ENCODE data around the gene UHRF2. TPM values are rescaled to one million over a fixed set of nuclear protein-coding genes. Genes with fewer than 3 reads are reported as not detected.

UHRF2 gene
- total and polyA plus RNA-seq, 2 donors from 2014 or later: 14.2 to 45.1 TPM

DNA sequence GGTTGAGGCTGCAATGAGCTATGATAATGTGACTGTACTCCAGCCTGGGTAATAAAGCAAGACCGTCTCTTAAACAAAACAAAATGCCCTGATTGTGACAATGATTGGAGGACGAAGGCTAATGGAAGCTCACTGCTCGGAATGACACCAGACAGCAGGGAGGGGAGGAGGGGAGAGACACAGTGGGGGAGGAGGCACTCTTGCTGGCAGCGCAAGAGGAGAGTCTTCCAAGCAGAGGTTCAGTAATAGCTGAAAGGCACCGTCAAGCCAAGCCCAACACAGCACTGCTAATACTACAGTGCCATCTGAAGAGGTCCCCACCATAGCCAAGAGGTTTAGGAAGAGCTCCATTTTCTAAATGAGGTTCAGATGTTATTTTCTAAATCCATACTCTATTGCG is 130.2 kb downstream of the UHRF2 start:
- TF ChIP-seq, protein P1, sequence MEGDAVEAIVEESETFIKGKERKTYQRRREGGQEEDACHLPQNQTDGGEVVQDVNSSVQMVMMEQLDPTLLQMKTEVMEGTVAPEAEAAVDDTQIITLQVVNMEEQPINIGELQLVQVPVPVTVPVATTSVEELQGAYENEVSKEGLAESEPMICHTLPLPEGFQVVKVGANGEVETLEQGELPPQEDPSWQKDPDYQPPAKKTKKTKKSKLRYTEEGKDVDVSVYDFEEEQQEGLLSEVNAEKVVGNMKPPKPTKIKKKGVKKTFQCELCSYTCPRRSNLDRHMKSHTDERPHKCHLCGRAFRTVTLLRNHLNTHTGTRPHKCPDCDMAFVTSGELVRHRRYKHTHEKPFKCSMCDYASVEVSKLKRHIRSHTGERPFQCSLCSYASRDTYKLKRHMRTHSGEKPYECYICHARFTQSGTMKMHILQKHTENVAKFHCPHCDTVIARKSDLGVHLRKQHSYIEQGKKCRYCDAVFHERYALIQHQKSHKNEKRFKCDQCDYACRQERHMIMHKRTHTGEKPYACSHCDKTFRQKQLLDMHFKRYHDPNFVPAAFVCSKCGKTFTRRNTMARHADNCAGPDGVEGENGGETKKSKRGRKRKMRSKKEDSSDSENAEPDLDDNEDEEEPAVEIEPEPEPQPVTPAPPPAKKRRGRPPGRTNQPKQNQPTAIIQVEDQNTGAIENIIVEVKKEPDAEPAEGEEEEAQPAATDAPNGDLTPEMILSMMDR (IDR thresholded peaks at IDR 0.05; ENCODE audit: borderline replicate concordance, extremely low read depth, insufficient read depth): no peak
- no peak for FAIRE-seq
- Histone ChIP-seq H3K4me1 (ENCODE audit: control insufficient read depth in 2 of 3, insufficient read depth in 2 of 3, low read depth in 1 of 3, low read length in 3 of 3) (no peaks in the 10 kb centered on the region), H3K4me3 (ENCODE audit: low read length in 3 of 3) (no peak overlapping the region), H3K27me3 (ENCODE audit: control insufficient read depth, insufficient read depth, low read length) (no peaks in the 10 kb centered on the region), H3K9ac (ENCODE audit: low read length in 3 of 3) (no peak overlapping the region), H3K9me3 (ENCODE audit: control insufficient read depth in 2 of 3, insufficient read depth in 1 of 3, low read length in 3 of 3) (no peaks in the 10 kb centered on the region), H3K27ac (ENCODE audit: low read depth in 2 of 2, low read length in 2 of 2) (no peak overlapping the region), H3K36me3 (ENCODE audit: control insufficient read depth in 2 of 3, insufficient read depth in 3 of 3, low read length in 3 of 3) (peaks cover 0 to 24% (median 2%) of the 10 kb centered on the region in 3 donors)
- intact Hi-C loops (cut with DNase I): no loop called here
- peak in 1 of 5 donors; percentile 14 for DNase-seq

DNA sequence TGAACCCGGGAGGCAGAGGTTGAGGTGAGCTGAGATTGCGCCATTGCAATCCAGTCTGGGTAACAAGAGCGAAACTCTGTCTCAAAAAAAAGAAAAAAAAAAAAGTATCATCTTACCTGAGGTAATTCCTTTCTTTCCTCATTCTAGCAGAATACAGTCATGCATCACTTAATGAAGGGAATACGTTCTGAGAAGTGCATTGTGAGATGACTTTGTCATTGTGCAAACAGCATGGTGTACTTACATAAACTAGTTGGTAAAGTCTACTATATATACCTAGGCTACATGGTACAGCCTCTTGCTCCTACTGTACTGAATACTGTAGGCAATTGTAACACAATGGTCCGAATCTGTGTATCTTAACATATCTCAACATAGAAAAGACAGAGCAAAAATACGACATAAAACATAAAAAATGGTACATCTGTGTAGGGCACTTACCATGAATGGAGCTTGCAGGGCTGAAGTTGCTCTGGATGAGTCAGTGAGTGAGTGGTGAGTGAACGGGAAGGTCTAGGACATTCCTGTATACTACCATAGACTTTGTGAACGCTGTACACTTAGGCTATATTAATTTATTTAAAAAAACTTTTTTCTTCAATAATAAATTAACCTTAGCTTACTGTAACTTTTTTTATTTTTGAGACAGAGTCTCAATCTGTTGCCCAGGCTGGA is 132.2 kb downstream of the UHRF2 start:
- H3K4me3 ChIP-seq (ENCODE audit: low read length in 3 of 3): no peak overlapping the region
- no peaks in the 10 kb centered on the region for H3K4me1 ChIP-seq (ENCODE audit: control insufficient read depth in 2 of 3, insufficient read depth in 2 of 3, low read depth in 1 of 3, low read length in 3 of 3)
- no peak for DNase-seq
- FAIRE-seq: no peak
- TF ChIP-seq, protein P1 (IDR thresholded peaks at IDR 0.05; ENCODE audit: borderline replicate concordance, extremely low read depth, insufficient read depth): no peak
- H3K27ac ChIP-seq (ENCODE audit: low read depth in 2 of 2, low read length in 2 of 2): no peak overlapping the region
- H3K9me3 ChIP-seq (ENCODE audit: control insufficient read depth in 2 of 3, insufficient read depth in 1 of 3, low read length in 3 of 3): no peaks in the 10 kb centered on the region
- H3K36me3 ChIP-seq (ENCODE audit: control insufficient read depth in 2 of 3, insufficient read depth in 3 of 3, low read length in 3 of 3): peaks cover 0 to 22% (median 5%) of the 10 kb centered on the region in 3 donors
- no peak overlapping the region for H3K9ac ChIP-seq (ENCODE audit: low read length in 3 of 3)
- intact Hi-C loops (cut with DNase I): no loop called here
- H3K27me3 ChIP-seq (ENCODE audit: control insufficient read depth, insufficient read depth, low read length): no peaks in the 10 kb centered on the region

DNA sequence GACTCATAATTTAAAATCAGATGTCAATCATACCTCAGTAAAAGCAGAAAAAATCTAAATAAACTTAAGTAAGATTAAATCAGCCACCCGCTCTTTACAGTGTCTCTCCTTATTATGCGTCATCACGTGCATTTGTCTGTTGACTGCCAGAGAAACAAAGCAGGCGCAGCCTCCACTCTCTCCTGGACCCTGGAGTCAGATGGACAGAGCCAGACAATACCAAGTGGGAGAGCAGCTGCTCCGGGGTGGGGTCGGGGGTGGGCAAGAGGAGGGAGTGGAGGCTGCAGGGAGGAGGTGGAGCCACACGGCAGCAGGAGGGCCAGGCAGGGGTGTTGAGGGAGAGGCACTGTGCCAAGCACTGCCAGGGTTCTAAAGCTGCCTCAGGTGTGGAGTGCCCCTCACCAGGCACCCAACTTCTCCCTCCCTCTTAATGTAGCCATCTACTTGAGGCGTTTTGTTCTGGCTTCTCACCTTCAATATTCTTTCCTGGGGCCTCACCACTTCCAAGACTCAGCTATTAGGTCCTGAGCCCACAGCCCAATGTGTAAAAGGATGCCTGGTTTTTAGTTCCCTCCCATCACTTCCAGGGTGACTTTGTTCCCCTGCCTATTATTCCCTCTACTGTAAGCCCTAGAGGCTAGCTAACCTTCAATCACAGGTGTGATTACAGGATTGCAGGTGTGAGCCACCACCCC is 136.3 kb downstream of the UHRF2 start:
- Histone ChIP-seq H3K9ac (ENCODE audit: low read length in 3 of 3) (no peak overlapping the region), H3K36me3 (ENCODE audit: control insufficient read depth in 2 of 3, insufficient read depth in 3 of 3, low read length in 3 of 3) (peaks cover 0 to 23% (median 3%) of the 10 kb centered on the region in 3 donors), H3K4me1 (ENCODE audit: control insufficient read depth in 2 of 3, insufficient read depth in 2 of 3, low read depth in 1 of 3, low read length in 3 of 3) (no peaks in the 10 kb centered on the region), H3K27ac (ENCODE audit: low read depth in 2 of 2, low read length in 2 of 2) (no peak overlapping the region), H3K4me3 (ENCODE audit: low read length in 3 of 3) (no peak overlapping the region), H3K27me3 (ENCODE audit: control insufficient read depth, insufficient read depth, low read length) (no peaks in the 10 kb centered on the region), H3K9me3 (ENCODE audit: control insufficient read depth in 2 of 3, insufficient read depth in 1 of 3, low read length in 3 of 3) (no peaks in the 10 kb centered on the region)
- DNase-seq (peak in 1 of 5 donors; percentile 46), FAIRE-seq (no peak)
- TF ChIP-seq, protein P1 (IDR thresholded peaks at IDR 0.05; ENCODE audit: borderline replicate concordance, extremely low read depth, insufficient read depth): no peak
- intact Hi-C loops (cut with DNase I): no loop called here

Data from kidney (tissue), 14 donors.